Lung (tissue), 12 donors: ENCODE measurements around the gene AIM2. TPM values are rescaled to one million over a fixed set of nuclear protein-coding genes. Genes with fewer than 3 reads are reported as not detected.

Experiments used
- ATAC-seq: fragments of 200-7000 bp; cut with Tn5 transposase; one replicate; pipeline ENCODE4 v1.9.1; 2020; ENCODE audit warnings: moderate number of reproducible peaks; ENCODE audit not compliant: insufficient read depth, low FRiP score
- DNase-seq, 3 donors: peaks; one replicate each; pipeline ENCODE4 v3.0.0-alpha.2; 2013 to 2017
- H3K27ac ChIP-seq, 2 donors: one replicate each; pipeline ENCODE4 v1.5.1; 2013; ENCODE audit warnings: mild to moderate bottlenecking in 2 of 2, moderate library complexity in 2 of 2, control low read depth in 1 of 2, inconsistent platforms in 1 of 2, low read depth in 1 of 2, low read length in 1 of 2
- H3K27me3 ChIP-seq, 3 donors: one replicate each; pipeline ENCODE4 v1.5.1; 2013; ENCODE audit warnings: low read length in 2 of 3; ENCODE audit not compliant: control insufficient read depth in 3 of 3, insufficient read depth in 3 of 3
- H3K36me3 ChIP-seq, 4 donors: one replicate each; pipeline ENCODE4 v1.5.1; 2013; ENCODE audit warnings: low read length in 4 of 4, mild to moderate bottlenecking in 1 of 4, moderate library complexity in 1 of 4; ENCODE audit not compliant: control insufficient read depth in 4 of 4, insufficient read depth in 4 of 4
- H3K4me1 ChIP-seq, 5 donors: one replicate each; pipeline ENCODE4 v1.5.1; 2013; ENCODE audit warnings: low read length in 5 of 5, mild to moderate bottlenecking in 2 of 5, moderate library complexity in 1 of 5; ENCODE audit not compliant: control insufficient read depth in 5 of 5, insufficient read depth in 5 of 5
- H3K4me3 ChIP-seq: one replicate; pipeline ENCODE4 v1.5.1; 2013; ENCODE audit warnings: mild to moderate bottlenecking, control low read depth, moderate library complexity
- H3K9ac ChIP-seq, 2 donors: one replicate each; pipeline ENCODE4 v1.5.1; 2013; ENCODE audit warnings: low read length in 2 of 2, control low read depth in 1 of 2; ENCODE audit not compliant: insufficient read depth in 1 of 2
- H3K9me3 ChIP-seq, 4 donors: one replicate each; pipeline ENCODE4 v1.5.1; 2013; ENCODE audit warnings: low read length in 3 of 4, mild to moderate bottlenecking in 1 of 4, moderate library complexity in 1 of 4; ENCODE audit not compliant: control insufficient read depth in 4 of 4, insufficient read depth in 3 of 4
- WGBS, 2 donors: extraction: QIAGEN DNeasy Blood & Tissue Kit; methylation state at CpG; one replicate each; pipeline ENCODE4 v1.1.7; 2013; 5-methylcytosine and 5-hydroxymethylcytosine counted together
- polyA plus RNA-seq, 2 donors: library from polyadenylated mRNA; stranded (reverse); fragments of 200-250 nt; gene quantifications; one replicate each; pipeline ENCODE4 v1.2.1, GENCODE V29; 2013
- total RNA-seq, 2 donors: library from RNA; depleted of rRNA in 1 of 2; stranded (reverse); fragments of >200 nt in 1 of 2; gene quantifications; one replicate each; pipeline ENCODE4 v1.2.1, GENCODE V29; 2014 to 2021
- TF ChIP-seq, protein P1 (sequence below): IDR thresholded peaks from 2 replicates; pipeline ENCODE4 v1.5.1; 2012; ENCODE audit warnings: mild to moderate bottlenecking; ENCODE audit errors: control extremely low read depth, extremely low read depth
- donor health status: control.
- donor health status: control.
- donor health status: Bipolar disorder and iron deficiency.
- donor health status: healthy.
- donor health status: DM: yes; HTN: yes; CAD: no.

AIM2 gene
- total and polyA plus RNA-seq, 4 donors: 0.47 to 2.9 (median 1.4) TPM

DNA sequence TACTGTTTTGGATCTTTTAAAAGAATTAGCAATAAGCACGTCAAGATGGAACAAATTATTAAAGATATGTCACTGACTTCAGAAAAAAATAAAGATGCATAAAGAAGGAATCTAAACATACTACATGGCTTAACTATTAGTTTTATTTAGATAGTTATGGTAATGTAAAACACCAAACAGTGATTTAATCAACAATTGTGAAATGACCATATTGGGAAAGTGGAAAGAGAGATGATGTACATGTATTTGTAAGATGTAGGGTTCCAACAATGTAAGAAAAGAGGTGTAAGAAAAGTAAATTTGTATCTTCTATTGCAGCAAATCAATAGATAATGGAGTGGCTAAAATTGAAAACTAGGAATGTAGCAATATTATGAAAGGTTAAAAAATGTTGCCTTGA, 6.4 kb upstream of the AIM2 start:
- H3K4me1 ChIP-seq: no peaks in the 10 kb centered on the region
- no peak overlapping the region for H3K9ac ChIP-seq
- no peak overlapping the region for H3K4me3 ChIP-seq
- H3K9me3 ChIP-seq: no peaks in the 10 kb centered on the region
- peaks cover 0 to 2% (median 0%) of the 10 kb centered on the region in 3 donors for H3K27me3 ChIP-seq
- no peak for ATAC-seq
- no peaks in the 10 kb centered on the region for H3K36me3 ChIP-seq
- no peak for DNase-seq
- 95% methylated on average over 1 of the region's 1 CpG for WGBS, 2 donors
- H3K27ac ChIP-seq: no peak overlapping the region
- TF ChIP-seq, protein P1, sequence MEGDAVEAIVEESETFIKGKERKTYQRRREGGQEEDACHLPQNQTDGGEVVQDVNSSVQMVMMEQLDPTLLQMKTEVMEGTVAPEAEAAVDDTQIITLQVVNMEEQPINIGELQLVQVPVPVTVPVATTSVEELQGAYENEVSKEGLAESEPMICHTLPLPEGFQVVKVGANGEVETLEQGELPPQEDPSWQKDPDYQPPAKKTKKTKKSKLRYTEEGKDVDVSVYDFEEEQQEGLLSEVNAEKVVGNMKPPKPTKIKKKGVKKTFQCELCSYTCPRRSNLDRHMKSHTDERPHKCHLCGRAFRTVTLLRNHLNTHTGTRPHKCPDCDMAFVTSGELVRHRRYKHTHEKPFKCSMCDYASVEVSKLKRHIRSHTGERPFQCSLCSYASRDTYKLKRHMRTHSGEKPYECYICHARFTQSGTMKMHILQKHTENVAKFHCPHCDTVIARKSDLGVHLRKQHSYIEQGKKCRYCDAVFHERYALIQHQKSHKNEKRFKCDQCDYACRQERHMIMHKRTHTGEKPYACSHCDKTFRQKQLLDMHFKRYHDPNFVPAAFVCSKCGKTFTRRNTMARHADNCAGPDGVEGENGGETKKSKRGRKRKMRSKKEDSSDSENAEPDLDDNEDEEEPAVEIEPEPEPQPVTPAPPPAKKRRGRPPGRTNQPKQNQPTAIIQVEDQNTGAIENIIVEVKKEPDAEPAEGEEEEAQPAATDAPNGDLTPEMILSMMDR: no peak

DNA sequence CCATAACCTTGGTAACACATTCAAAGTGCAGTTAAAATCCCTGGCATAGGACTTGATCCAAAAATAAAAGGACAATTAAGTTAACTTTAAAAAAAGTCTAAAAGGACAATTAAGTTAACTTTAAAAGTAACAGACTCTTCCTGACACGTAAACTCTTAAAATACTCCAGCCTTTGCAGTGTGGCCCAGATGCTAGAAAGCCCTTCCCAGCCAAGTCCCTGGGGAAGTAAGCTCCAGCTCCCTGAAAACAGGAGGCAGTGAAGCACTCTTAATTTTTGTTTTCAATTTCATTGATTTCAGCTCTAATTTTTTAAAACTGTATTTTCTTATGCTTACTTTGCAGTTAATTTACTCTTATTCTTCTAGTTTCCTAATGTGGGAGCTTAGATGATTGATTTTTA, 5.1 kb upstream of the AIM2 start:
- H3K9me3 ChIP-seq: no peaks in the 10 kb centered on the region
- no peak overlapping the region for H3K4me3 ChIP-seq
- no peaks in the 10 kb centered on the region for H3K4me1 ChIP-seq
- H3K27me3 ChIP-seq: peaks cover 0 to 2% (median 0%) of the 10 kb centered on the region in 3 donors
- 72 to 81% methylated on average over 1 of the region's 1 CpG for WGBS, 2 donors
- H3K9ac ChIP-seq: no peak overlapping the region
- ATAC-seq: no peak
- DNase-seq: no peak
- TF ChIP-seq, protein P1: no peak
- no peaks in the 10 kb centered on the region for H3K36me3 ChIP-seq
- no peak overlapping the region for H3K27ac ChIP-seq

DNA sequence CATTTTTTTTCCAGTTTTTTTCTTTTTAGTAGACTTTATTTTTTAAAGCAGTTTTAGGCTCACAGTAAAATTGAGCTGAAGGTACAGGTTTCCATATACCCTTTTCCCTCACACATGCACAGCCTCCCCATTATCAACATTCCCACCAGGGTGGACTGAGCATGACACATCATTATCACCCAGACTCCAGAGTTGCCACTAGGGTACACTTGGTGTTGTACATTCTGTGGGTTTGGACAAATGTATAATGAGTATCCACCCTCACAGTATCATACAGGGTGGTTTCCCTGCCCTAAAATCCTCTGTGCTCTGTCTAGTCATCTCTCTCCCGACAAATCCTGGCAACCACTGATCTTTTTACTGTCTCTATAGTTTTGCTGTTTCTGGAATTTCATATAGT, 3.0 kb upstream of the AIM2 start:
- Histone ChIP-seq H3K4me3 (no peak overlapping the region), H3K9me3 (no peaks in the 10 kb centered on the region), H3K27ac (no peak overlapping the region), H3K4me1 (no peaks in the 10 kb centered on the region), H3K27me3 (peaks cover 0 to 2% (median 0%) of the 10 kb centered on the region in 3 donors), H3K9ac (no peak overlapping the region), H3K36me3 (no peaks in the 10 kb centered on the region)
- ATAC-seq (no peak), DNase-seq (no peak)
- 81 to 90% methylated on average over 1 of the region's 1 CpG for WGBS, 2 donors
- TF ChIP-seq, protein P1: no peak
